VCaP (cell line): ENCODE results near the gene ZCCHC7.
A peak's percentile ranks its signal among the peaks of the same experiment; 100 is the strongest.
"Not testable (repeated sequence)": the region's sequence is repeated elsewhere in the genome, so short reads cannot be mapped to it uniquely, and the experiment has no call there.

Source experiments
- H3K27ac ChIP-seq: fragments of 450-650 bp; 2 replicates; pipeline ENCODE4 v1.5.1; 2017
- CTCF ChIP-seq: fragments of 450-650 bp; conservative IDR thresholded peaks from 2 replicates; pipeline ENCODE4 v1.5.1; 2017; ENCODE audit warnings: mild to moderate bottlenecking, moderate library complexity

Gene ZCCHC7

GRCh38 chr9:37192803-37193202 is 72.4 kb downstream of the ZCCHC7 start:
- no peak overlapping the region for H3K27ac ChIP-seq
- TF ChIP-seq CTCF: no peak

- TF ChIP-seq CTCF: no peak
- no peak overlapping the region for H3K27ac ChIP-seq
These were observed 77.0 kb downstream of the ZCCHC7 start for GRCh38 chr9:37197158-37198038.

- no peak for TF ChIP-seq CTCF
- no peak overlapping the region for H3K27ac ChIP-seq
These were observed 77.8 kb downstream of the ZCCHC7 start for GRCh38 chr9:37198039-37198729.

- H3K27ac ChIP-seq: no peak overlapping the region
- no peak for TF ChIP-seq CTCF
These were observed 78.5 kb downstream of the ZCCHC7 start for GRCh38 chr9:37198831-37199230.

GRCh38 chr9:37200433-37201005 is 80.1 kb downstream of the ZCCHC7 start:
- H3K27ac ChIP-seq: peak overlapping the region; percentile 39; the same call in 1 of the 2 replicates
- TF ChIP-seq CTCF: no peak

GRCh38 chr9:37201581-37201980 is 81.2 kb downstream of the ZCCHC7 start:
- peak overlapping the region; percentile 39 for H3K27ac ChIP-seq
- TF ChIP-seq CTCF: no peak

- TF ChIP-seq CTCF: no peak
- H3K27ac ChIP-seq: peak overlapping the region; percentile 39
These were observed 81.7 kb downstream of the ZCCHC7 start for GRCh38 chr9:37202091-37202490.

- H3K27ac ChIP-seq: not testable (repeated sequence)
These were observed 83.1 kb downstream of the ZCCHC7 start for GRCh38 chr9:37203456-37203855.
